Transverse colon (tissue), 4 donors: ENCODE results near the gene PDAP1. TPM values are rescaled to one million over a fixed set of nuclear protein-coding genes. Genes with fewer than 3 reads are reported as not detected.
"Not testable (repeated sequence)": the region's sequence is repeated elsewhere in the genome, so short reads cannot be mapped to it uniquely, and the experiment has no call there.

Source experiments
- DNase-seq: peaks from one replicate; pipeline ENCODE4 v3.0.0-alpha.2; 2019
- H3K27ac ChIP-seq, 4 donors: fragments of 200-600 bp; sonication (generic); 2 replicates each; pipeline ENCODE4 v1.5.1; 2016 to 2018; ENCODE audit warnings: inconsistent platforms in 4 of 4
- H3K27me3 ChIP-seq: fragments of 200-600 bp; sonication (generic); 2 replicates; pipeline ENCODE4 v1.5.1; 2017; ENCODE audit warnings: inconsistent platforms
- H3K36me3 ChIP-seq, 4 donors: fragments of 200-600 bp; sonication (generic); 2 replicates each; pipeline ENCODE4 v1.5.1; 2017 to 2019; ENCODE audit warnings: inconsistent platforms in 4 of 4
- H3K4me1 ChIP-seq, 4 donors: fragments of 200-600 bp; sonication (generic); 2 replicates each; pipeline ENCODE4 v1.5.1; 2017 to 2020; ENCODE audit warnings: inconsistent platforms in 4 of 4
- H3K4me3 ChIP-seq, 4 donors: fragments of 200-600 bp; sonication (generic); 1 replicate in 1 of 4; 2 replicates in 3 of 4; pipeline versions ENCODE4 v1.5.1 to v1.6.1; 2017 to 2019; ENCODE audit warnings: inconsistent platforms in 4 of 4
- H3K9me3 ChIP-seq, 2 donors: fragments of 200-600 bp; sonication (generic); 2 replicates each; pipeline ENCODE4 v1.5.1; 2017 to 2019; ENCODE audit warnings: inconsistent platforms in 2 of 2
- CTCF ChIP-seq, 5 experiments: fragments of 200-600 bp in 3 of 5; fragments of 450-650 bp in 2 of 5; sonication (generic) in 3 of 5; IDR thresholded peaks; 1 replicate in 2 of 5; 2 replicates in 3 of 5; pipeline ENCODE4 v1.5.1; 2016 to 2017; ENCODE audit warnings: antibody characterized with exemption in 5 of 5, inconsistent platforms in 3 of 5, mild to moderate bottlenecking in 2 of 5, moderate library complexity in 1 of 5
- EP300 ChIP-seq: sonication (generic); formaldehyde crosslinking; IDR thresholded peaks from one replicate; pipeline ENCODE4 v1.6.1; 2017; ENCODE audit warnings: antibody characterized with exemption, low read depth
- POLR2A ChIP-seq: fragments of 450-650 bp; IDR thresholded peaks from one replicate; pipeline ENCODE4 v1.6.1; 2016; ENCODE audit warnings: antibody characterized with exemption, mild to moderate bottlenecking, moderate library complexity
- POLR2AphosphoS5 ChIP-seq, 3 donors: sonication (generic); formaldehyde crosslinking; IDR thresholded peaks; one replicate each; pipeline ENCODE4 v1.6.1; 2016; ENCODE audit warnings: antibody characterized with exemption in 3 of 3
- WGBS, 2 donors: methylation state at CpG; one replicate each; pipeline ENCODE4 v1.1.5; 2018; ENCODE audit warnings: low coverage in 1 of 2; 5-methylcytosine and 5-hydroxymethylcytosine counted together
- in situ Hi-C, 4 donors: fragments of 200-750 bp; cut with MboI; loops; one replicate each; pipeline versions ENCODE4 v1.15.0 to v1.15.1; 2017; ENCODE audit warnings: low sequenced_read_pairs in 3 of 4, low pct_ligation_motif_present in 1 of 4, low pct_unique_long_range_greater_than_20kb in 1 of 4
- intact Hi-C: fragments of 100-400 bp; cut with DNase I; formaldehyde crosslinking; loops from one replicate; pipeline ENCODE4 v1.15.1; 2023; ENCODE audit warnings: low total_unique reads
- total RNA-seq, 4 donors: library from RNA; depleted of rRNA; stranded (reverse); fragments of >200 nt; gene quantifications; one replicate each; pipeline ENCODE4 v1.1.0, GENCODE V29; 2016

Gene PDAP1
- total RNA-seq, 4 donors from 2014 or later, result 27.7 to 54.9 (median 49.9) TPM

GRCh38 chr7:99433158-99433557, 24.8 kb upstream of the PDAP1 start:
- no peaks in the 10 kb centered on the region for H3K27me3 ChIP-seq
- peaks cover 0 to 12% (median 5%) of the 10 kb centered on the region in 4 donors for H3K36me3 ChIP-seq
- in situ Hi-C loops (no loop called here), intact Hi-C loops (no loop called here)
- H3K9me3 ChIP-seq, result no peaks in the 10 kb centered on the region
- WGBS, 2 donors, result 94 to 100% methylated on average over 2 to 9 of the region's 9 CpGs
- H3K4me1 ChIP-seq, result peaks cover 0 to 10% (median 7%) of the 10 kb centered on the region in 4 donors
- TF ChIP-seq CTCF (IDR thresholded peaks at IDR 0.05) (no peak), EP300 (no peak), POLR2AphosphoS5 (IDR thresholded peaks at IDR 0.05) (no peak), POLR2A (no peak)
- H3K4me3 ChIP-seq, result no peak overlapping the region
- DNase-seq, result no peak
- no peak overlapping the region for H3K27ac ChIP-seq

GRCh38 chr7:99431756-99432540, 23.6 kb upstream of the PDAP1 start:
- H3K9me3 ChIP-seq, in situ Hi-C loops, H3K27ac ChIP-seq, intact Hi-C loops, DNase-seq, H3K4me1 ChIP-seq, H3K27me3 ChIP-seq, H3K4me3 ChIP-seq: not testable (repeated sequence)
- 66 to 84% methylated on average over 5 to 13 of the region's 13 CpGs for WGBS, 2 donors
- peaks cover 0 to 12% (median 5%) of the 10 kb centered on the region in 4 donors for H3K36me3 ChIP-seq

GRCh38 chr7:99429756-99430155, 21.4 kb upstream of the PDAP1 start:
- H3K4me1 ChIP-seq, result no peaks in the 10 kb centered on the region
- H3K27ac ChIP-seq, result no peak overlapping the region
- H3K4me3 ChIP-seq, result no peak overlapping the region
- 91% methylated on average over 8 of the region's 8 CpGs; no CpG with 5 or more reads in 1 of the 2 donors for whole genome bisulfite sequencing, 2 donors
- in situ Hi-C loops (no loop called here), intact Hi-C loops (no loop called here)
- DNase-seq, result no peak
- TF ChIP-seq POLR2A, result no peak
- TF ChIP-seq CTCF (IDR thresholded peaks at IDR 0.05), result no peak
- TF ChIP-seq POLR2AphosphoS5 (IDR thresholded peaks at IDR 0.05), result no peak
- no peak for TF ChIP-seq EP300
- no peaks in the 10 kb centered on the region for H3K9me3 ChIP-seq
- H3K36me3 ChIP-seq, result peaks cover 0 to 10% (median 4%) of the 10 kb centered on the region in 4 donors
- no peaks in the 10 kb centered on the region for H3K27me3 ChIP-seq

GRCh38 chr7:99428972-99429566, 20.7 kb upstream of the PDAP1 start:
- DNase-seq, result no peak
- Histone ChIP-seq H3K27me3 (no peaks in the 10 kb centered on the region), H3K27ac (no peak overlapping the region), H3K9me3 (no peaks in the 10 kb centered on the region), H3K4me1 (no peaks in the 10 kb centered on the region), H3K36me3 (peaks cover 0 to 15% (median 2%) of the 10 kb centered on the region in 4 donors), H3K4me3 (no peak overlapping the region)
- no peak for TF ChIP-seq POLR2A
- TF ChIP-seq EP300, result no peak
- no peak for TF ChIP-seq CTCF (IDR thresholded peaks at IDR 0.05)
- in situ Hi-C loops (no loop called here), intact Hi-C loops (no loop called here)
- WGBS, 2 donors, result 82% methylated on average over 10 of the region's 10 CpGs; no CpG with 5 or more reads in 1 of the 2 donors
